HEK293 (cell line): ENCODE results near the gene SLFNL1.
A peak's percentile ranks its signal among the peaks of the same experiment; 100 is the strongest.

ENCODE experiments used
- CTCF ChIA-PET: fragments of 350-600 bp; formaldehyde crosslinking; extraction: SDS; loops from one replicate; lab custom pipeline; 2021; ENCODE audit warnings: antibody characterized with exemption; lab: Yijun Ruan, JAX
- POLR2A ChIA-PET: fragments of 300-600 bp; formaldehyde crosslinking; extraction: SDS; loops from one replicate; lab custom pipeline; 2020; ENCODE audit warnings: antibody characterized with exemption, inconsistent platforms; lab: Yijun Ruan, JAX
- H3K27ac ChIP-seq: fragments of 200-500 bp; sonication (Bioruptor generic); 2 replicates; pipeline ENCODE4 v1.5.1; 2014; ENCODE audit warnings: low read depth, low read length, control low read depth, inconsistent platforms; ENCODE audit errors: extremely low read depth
- H3K36me3 ChIP-seq, 2 experiments: fragments of 200-500 bp in 1 of 2; sonication (Bioruptor generic) in 1 of 2; 1 replicate in 1 of 2; 2 replicates in 1 of 2; pipeline ENCODE4 v1.5.1; 2014 to 2017; ENCODE audit warnings: inconsistent platforms in 2 of 2, low read length in 2 of 2; ENCODE audit not compliant: control insufficient read depth in 2 of 2, insufficient read depth in 1 of 2
- H3K4me1 ChIP-seq: fragments of 200-500 bp; sonication (Bioruptor generic); 2 replicates; pipeline ENCODE4 v1.5.1; 2014; ENCODE audit warnings: mild to moderate bottlenecking, low read length, inconsistent platforms; ENCODE audit not compliant: control insufficient read depth, insufficient read depth
- H3K4me3 ChIP-seq: 2 replicates; pipeline ENCODE4 v1.5.1; 2011; ENCODE audit warnings: low read depth, mild to moderate bottlenecking, control low read depth, low read length, moderate library complexity
- H3K9me3 ChIP-seq: fragments of 200-500 bp; sonication (Bioruptor generic); 2 replicates; pipeline ENCODE4 v1.5.1; 2014; ENCODE audit warnings: low read depth, low read length, inconsistent platforms; ENCODE audit not compliant: control insufficient read depth, insufficient read depth
- AEBP2 ChIP-seq: fragments of 450-650 bp; formaldehyde crosslinking; IDR thresholded peaks from 2 replicates; pipeline ENCODE4 v1.5.1; 2016; ENCODE audit warnings: missing biosample characterization, missing genetic modification characterization, borderline replicate concordance
- KLF1 ChIP-seq: fragments of 450-650 bp; formaldehyde crosslinking; IDR thresholded peaks from 2 replicates; pipeline ENCODE4 v1.5.1; 2016; ENCODE audit warnings: missing biosample characterization, missing genetic modification characterization
- OVOL3 ChIP-seq: fragments of 450-650 bp; formaldehyde crosslinking; IDR thresholded peaks from 2 replicates; pipeline ENCODE4 v1.5.1; 2016; ENCODE audit warnings: missing biosample characterization, missing genetic modification characterization
- SETDB1 ChIP-seq: IDR thresholded peaks from one replicate; pipeline ENCODE4 v1.6.1; 2017; ENCODE audit warnings: mild to moderate bottlenecking, low read length, moderate library complexity, mixed read lengths; ENCODE audit not compliant: insufficient read length
- ZBTB20 ChIP-seq: fragments of 450-650 bp; formaldehyde crosslinking; IDR thresholded peaks from 2 replicates; pipeline ENCODE4 v1.5.1; 2016; ENCODE audit warnings: missing biosample characterization, missing genetic modification characterization
- ZEB2 ChIP-seq: fragments of 450-650 bp; formaldehyde crosslinking; IDR thresholded peaks from 2 replicates; pipeline ENCODE4 v1.5.1; 2016; ENCODE audit warnings: missing biosample characterization, missing genetic modification characterization
- ZFP3 ChIP-seq: fragments of 450-650 bp; formaldehyde crosslinking; IDR thresholded peaks from 2 replicates; pipeline ENCODE4 v1.5.1; 2016; ENCODE audit warnings: low read depth, missing biosample characterization, missing genetic modification characterization
- ZFP41 ChIP-seq: fragments of 450-650 bp; formaldehyde crosslinking; IDR thresholded peaks from 2 replicates; pipeline ENCODE4 v1.5.1; 2016; ENCODE audit warnings: missing biosample characterization, missing genetic modification characterization, borderline replicate concordance
- ZNF138 ChIP-seq: fragments of 450-650 bp; formaldehyde crosslinking; IDR thresholded peaks from 2 replicates; pipeline ENCODE4 v1.5.1; 2016; ENCODE audit warnings: missing biosample characterization, missing genetic modification characterization, borderline replicate concordance
- ZNF202 ChIP-seq: fragments of 450-650 bp; formaldehyde crosslinking; IDR thresholded peaks from 2 replicates; pipeline ENCODE4 v1.5.1; 2016; ENCODE audit warnings: missing biosample characterization, missing genetic modification characterization, borderline replicate concordance
- ZNF223 ChIP-seq: fragments of 450-650 bp; formaldehyde crosslinking; IDR thresholded peaks from 2 replicates; pipeline ENCODE4 v1.5.1; 2016; ENCODE audit warnings: missing biosample characterization, missing genetic modification characterization
- ZNF544 ChIP-seq: fragments of 450-650 bp; formaldehyde crosslinking; IDR thresholded peaks from 2 replicates; pipeline ENCODE4 v1.5.0; 2017; ENCODE audit warnings: missing biosample characterization, missing genetic modification characterization
- ZNF560 ChIP-seq: fragments of 450-650 bp; formaldehyde crosslinking; IDR thresholded peaks from 2 replicates; pipeline ENCODE4 v1.5.1; 2017; ENCODE audit warnings: missing biosample characterization, missing genetic modification characterization, borderline replicate concordance
- ZNF639 ChIP-seq: fragments of 450-650 bp; formaldehyde crosslinking; IDR thresholded peaks from 2 replicates; pipeline ENCODE4 v1.5.1; 2016; ENCODE audit warnings: missing biosample characterization, missing genetic modification characterization
- ZNF76 ChIP-seq: fragments of 450-650 bp; formaldehyde crosslinking; IDR thresholded peaks from 2 replicates; pipeline ENCODE4; 2016; ENCODE audit warnings: low read depth, missing biosample characterization, missing genetic modification characterization, borderline replicate concordance
- ZNF777 ChIP-seq: fragments of 450-650 bp; formaldehyde crosslinking; IDR thresholded peaks from 2 replicates; pipeline ENCODE4 v1.5.1; 2017; ENCODE audit warnings: missing biosample characterization, missing genetic modification characterization, borderline replicate concordance
- TF ChIP-seq, protein P1 (sequence below): fragments of 450-650 bp; formaldehyde crosslinking; conservative IDR thresholded peaks from 2 replicates; pipeline ENCODE4 v1.5.1; 2016; ENCODE audit warnings: low read depth, missing biosample characterization, missing genetic modification characterization
- TF ChIP-seq, protein P2 (sequence below): fragments of 450-650 bp; formaldehyde crosslinking; IDR thresholded peaks from 2 replicates; pipeline ENCODE4 v1.5.1; 2016; ENCODE audit warnings: missing biosample characterization, missing genetic modification characterization
- TF ChIP-seq, protein P3 (sequence below): fragments of 450-650 bp; formaldehyde crosslinking; IDR thresholded peaks from 2 replicates; pipeline ENCODE4 v1.5.1; 2017; ENCODE audit warnings: missing biosample characterization, missing genetic modification characterization

The SLFNL1 gene

DNA sequence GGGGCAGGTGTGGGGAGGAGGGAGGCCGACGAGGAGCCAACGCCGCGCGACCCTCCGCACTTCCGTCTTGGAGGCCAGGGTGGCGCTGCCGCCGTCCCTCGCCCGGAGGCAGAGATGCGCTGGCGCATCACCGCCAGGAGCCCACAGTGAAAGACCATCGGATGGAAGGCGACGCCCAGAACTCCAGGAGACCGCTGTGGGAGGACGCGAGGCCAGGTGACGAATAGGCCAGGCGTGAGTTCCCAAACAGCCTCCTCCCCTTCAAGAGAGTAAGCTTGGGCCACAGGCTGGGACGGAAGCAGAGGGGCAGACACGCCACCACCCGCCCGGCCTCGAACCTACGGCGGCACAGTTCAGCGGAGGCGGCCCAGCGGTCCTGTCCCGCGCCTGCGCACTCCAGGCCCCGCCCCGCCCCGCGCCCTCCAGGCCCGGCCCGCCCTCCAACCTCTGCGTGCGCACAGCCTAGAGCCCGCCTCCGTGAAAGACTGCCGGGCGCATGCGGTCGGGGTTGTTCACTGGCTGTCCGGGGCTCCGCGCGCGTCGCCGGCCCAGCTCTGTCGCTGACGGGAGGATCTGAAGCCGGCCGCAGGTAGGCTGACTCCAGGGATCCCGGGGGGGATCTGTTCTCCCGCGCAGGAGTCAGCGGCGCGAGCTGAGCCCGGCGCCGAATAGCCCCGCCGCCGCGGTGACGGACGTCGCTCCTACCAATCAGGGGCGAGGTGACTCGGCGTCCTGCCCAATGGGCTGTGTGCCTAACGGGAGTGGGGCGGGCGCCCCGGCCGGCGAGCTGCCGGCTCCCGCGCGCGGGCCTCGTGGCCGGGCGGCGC, 42.1 kb downstream of the SLFNL1 start, which contains the start of gene CTPS1 (continued):
- TF ChIP-seq, protein P1, sequence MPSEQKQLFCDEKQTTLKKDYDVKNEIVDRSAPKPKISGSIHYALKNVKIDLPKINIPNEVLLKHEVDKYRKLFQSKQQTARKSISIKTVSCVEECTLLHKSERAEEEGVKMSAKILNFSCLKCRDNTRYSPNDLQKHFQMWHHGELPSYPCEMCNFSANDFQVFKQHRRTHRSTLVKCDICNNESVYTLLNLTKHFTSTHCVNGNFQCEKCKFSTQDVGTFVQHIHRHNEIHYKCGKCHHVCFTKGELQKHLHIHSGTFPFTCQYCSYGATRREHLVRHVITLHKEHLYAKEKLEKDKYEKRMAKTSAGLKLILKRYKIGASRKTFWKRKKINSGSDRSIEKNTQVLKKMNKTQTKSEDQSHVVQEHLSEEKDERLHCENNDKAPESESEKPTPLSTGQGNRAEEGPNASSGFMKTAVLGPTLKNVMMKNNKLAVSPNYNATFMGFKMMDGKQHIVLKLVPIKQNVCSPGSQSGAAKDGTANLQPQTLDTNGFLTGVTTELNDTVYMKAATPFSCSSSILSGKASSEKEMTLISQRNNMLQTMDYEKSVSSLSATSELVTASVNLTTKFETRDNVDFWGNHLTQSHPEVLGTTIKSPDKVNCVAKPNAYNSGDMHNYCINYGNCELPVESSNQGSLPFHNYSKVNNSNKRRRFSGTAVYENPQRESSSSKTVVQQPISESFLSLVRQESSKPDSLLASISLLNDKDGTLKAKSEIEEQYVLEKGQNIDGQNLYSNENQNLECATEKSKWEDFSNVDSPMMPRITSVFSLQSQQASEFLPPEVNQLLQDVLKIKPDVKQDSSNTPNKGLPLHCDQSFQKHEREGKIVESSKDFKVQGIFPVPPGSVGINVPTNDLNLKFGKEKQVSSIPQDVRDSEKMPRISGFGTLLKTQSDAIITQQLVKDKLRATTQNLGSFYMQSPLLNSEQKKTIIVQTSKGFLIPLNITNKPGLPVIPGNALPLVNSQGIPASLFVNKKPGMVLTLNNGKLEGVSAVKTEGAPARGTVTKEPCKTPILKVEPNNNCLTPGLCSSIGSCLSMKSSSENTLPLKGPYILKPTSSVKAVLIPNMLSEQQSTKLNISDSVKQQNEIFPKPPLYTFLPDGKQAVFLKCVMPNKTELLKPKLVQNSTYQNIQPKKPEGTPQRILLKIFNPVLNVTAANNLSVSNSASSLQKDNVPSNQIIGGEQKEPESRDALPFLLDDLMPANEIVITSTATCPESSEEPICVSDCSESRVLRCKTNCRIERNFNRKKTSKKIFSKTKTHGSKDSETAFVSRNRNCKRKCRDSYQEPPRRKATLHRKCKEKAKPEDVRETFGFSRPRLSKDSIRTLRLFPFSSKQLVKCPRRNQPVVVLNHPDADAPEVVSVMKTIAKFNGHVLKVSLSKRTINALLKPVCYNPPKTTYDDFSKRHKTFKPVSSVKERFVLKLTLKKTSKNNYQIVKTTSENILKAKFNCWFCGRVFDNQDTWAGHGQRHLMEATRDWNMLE: no peak

DNA sequence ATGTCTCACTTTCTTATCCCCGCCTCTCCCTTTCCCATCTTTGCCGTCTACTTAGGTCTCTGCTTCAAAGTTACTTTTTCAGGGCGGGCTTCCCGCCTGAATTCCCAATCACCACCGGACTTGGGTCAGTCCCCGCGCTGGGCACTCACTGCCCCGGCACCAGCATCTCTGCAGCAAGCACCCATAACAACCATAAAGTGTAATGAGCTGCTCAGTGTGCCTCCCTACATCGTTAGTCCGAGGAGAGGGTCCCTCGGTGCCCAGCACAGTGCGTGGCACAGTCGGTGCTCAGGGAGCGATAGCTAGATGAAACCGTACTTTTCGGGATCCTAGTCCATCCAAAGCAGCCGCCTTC, 42.7 kb downstream of the SLFNL1 start:
- CTCF ChIA-PET: interaction anchor here (0.7 to 1.4 kb wide), 3 partner anchors 13 to 107 kb away, joined by 3 read pairs; no protein-coding TSS in a partner anchor
- Histone ChIP-seq H3K9me3 (no peaks in the 10 kb centered on the region), H3K4me3 (peak overlapping the region; percentile 80), H3K4me1 (0 out of 2 replicates have a peak, but pooled peaks cover 4% of the 10 kb centered on the region), H3K27ac (peak overlapping the region; percentile 94), H3K36me3 (peaks cover 3 to 29% of the 10 kb centered on the region in 2 experiments; a peak in 2 of 3 replicates)
- TF ChIP-seq ZNF777: no peak
- TF ChIP-seq ZBTB20 (tag by site-specific recombination): peak; percentile 87
- POLR2A ChIA-PET: interaction anchor here (0.8 to 2.3 kb wide), 7 partner anchors 8 to 287 kb away, joined by 3 to 30 read pairs (median 7); partner anchors contain the start of gene NFYC

- H3K4me3 ChIP-seq: no peak overlapping the region
- CTCF ChIA-PET: interaction anchor here (0.6 to 0.7 kb wide), 3 partner anchors 25 to 906 kb away, joined by 3 to 4 read pairs (median 3); no protein-coding TSS in a partner anchor
- POLR2A ChIA-PET: interaction anchor here (1.0 kb wide), 1 partner anchor 26 kb away, joined by 3 read pairs; no protein-coding TSS in a partner anchor
- 0 out of 2 replicates have a peak, but pooled peaks cover 4% of the 10 kb centered on the region for H3K4me1 ChIP-seq
- H3K36me3 ChIP-seq: peaks cover 0 to 17% of the 10 kb centered on the region in 2 experiments; a peak in 1 of 3 replicates
- H3K9me3 ChIP-seq: no peaks in the 10 kb centered on the region
- H3K27ac ChIP-seq: no peak overlapping the region
- no peak for TF ChIP-seq AEBP2
- TF ChIP-seq ZFP41 (tag by site-specific recombination): no peak
- no peak for TF ChIP-seq ZNF639
- no peak for TF ChIP-seq SETDB1
- no peak for TF ChIP-seq ZNF76
- no peak for TF ChIP-seq ZEB2
- no peak for TF ChIP-seq KLF1 (tag by site-specific recombination)
- no peak for TF ChIP-seq OVOL3 (tag by site-specific recombination)
- TF ChIP-seq, protein P2, sequence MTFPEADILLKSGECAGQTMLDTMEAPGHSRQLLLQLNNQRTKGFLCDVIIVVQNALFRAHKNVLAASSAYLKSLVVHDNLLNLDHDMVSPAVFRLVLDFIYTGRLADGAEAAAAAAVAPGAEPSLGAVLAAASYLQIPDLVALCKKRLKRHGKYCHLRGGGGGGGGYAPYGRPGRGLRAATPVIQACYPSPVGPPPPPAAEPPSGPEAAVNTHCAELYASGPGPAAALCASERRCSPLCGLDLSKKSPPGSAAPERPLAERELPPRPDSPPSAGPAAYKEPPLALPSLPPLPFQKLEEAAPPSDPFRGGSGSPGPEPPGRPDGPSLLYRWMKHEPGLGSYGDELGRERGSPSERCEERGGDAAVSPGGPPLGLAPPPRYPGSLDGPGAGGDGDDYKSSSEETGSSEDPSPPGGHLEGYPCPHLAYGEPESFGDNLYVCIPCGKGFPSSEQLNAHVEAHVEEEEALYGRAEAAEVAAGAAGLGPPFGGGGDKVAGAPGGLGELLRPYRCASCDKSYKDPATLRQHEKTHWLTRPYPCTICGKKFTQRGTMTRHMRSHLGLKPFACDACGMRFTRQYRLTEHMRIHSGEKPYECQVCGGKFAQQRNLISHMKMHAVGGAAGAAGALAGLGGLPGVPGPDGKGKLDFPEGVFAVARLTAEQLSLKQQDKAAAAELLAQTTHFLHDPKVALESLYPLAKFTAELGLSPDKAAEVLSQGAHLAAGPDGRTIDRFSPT (tag by site-specific recombination): no peak
- TF ChIP-seq ZNF138 (tag by site-specific recombination): no peak
- TF ChIP-seq ZNF202: no peak
- TF ChIP-seq ZNF544 (tag by site-specific recombination): no peak
- TF ChIP-seq ZNF223 (tag by site-specific recombination): no peak
- no peak for TF ChIP-seq ZFP3 (tag by site-specific recombination)
- TF ChIP-seq, protein P3, sequence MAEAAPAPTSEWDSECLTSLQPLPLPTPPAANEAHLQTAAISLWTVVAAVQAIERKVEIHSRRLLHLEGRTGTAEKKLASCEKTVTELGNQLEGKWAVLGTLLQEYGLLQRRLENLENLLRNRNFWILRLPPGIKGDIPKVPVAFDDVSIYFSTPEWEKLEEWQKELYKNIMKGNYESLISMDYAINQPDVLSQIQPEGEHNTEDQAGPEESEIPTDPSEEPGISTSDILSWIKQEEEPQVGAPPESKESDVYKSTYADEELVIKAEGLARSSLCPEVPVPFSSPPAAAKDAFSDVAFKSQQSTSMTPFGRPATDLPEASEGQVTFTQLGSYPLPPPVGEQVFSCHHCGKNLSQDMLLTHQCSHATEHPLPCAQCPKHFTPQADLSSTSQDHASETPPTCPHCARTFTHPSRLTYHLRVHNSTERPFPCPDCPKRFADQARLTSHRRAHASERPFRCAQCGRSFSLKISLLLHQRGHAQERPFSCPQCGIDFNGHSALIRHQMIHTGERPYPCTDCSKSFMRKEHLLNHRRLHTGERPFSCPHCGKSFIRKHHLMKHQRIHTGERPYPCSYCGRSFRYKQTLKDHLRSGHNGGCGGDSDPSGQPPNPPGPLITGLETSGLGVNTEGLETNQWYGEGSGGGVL: no peak
- TF ChIP-seq ZNF560 (tag by site-specific recombination): no peak
Observed at GRCh38 chr1:40977716-40978115, 43.8 kb downstream of the SLFNL1 start.
